Islet of Langerhans (tissue), 1 donor: ENCODE measurements around the gene KRT9.
"Not testable (repeated sequence)": the region's sequence is repeated elsewhere in the genome, so short reads cannot be mapped to it uniquely, and the experiment has no call there.

Source experiments
- FAIRE-seq: peaks from one replicate; lab custom pipeline; 2011; peaks lifted over from hg19 to GRCh38; lab: Jason Lieb, UNC

The KRT9 gene

DNA sequence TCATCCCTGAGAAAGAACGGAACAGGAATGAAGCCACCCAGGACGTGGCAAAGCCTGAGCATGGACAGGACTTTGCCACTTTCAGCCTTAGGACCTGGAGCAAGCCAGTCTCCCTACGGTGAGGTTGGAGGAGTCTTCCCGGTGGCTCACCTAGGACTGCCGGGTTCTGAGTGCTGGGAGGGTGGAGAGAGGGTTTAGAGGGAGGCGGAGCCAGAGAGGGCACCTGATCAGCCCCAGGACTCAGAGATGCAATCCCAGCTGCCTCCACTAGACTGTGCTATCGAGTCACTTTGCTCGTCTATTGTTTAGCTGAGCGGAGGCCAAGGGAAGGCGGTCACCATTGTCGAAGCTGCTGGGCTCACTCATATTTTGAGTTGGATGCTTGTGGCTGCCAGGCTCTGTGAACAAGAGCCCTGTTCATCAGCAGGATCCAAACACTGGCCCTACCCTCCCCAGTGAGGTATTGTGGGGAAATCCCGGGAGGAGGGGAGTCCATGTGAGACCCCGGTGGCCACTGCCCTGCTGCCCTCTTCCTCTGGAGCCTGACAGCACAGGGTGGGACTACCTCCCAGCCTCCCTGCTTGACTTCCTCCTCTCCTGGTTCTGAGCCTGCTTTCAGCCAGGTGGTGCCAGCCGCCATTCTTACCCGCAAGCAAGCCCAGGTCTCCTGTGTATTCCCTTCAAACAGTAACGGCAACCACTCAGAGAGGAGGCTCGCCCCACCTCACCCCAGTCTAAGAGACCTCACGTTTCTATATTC lies 7.8 kb upstream of the KRT9 start:
- FAIRE-seq = no peak

DNA sequence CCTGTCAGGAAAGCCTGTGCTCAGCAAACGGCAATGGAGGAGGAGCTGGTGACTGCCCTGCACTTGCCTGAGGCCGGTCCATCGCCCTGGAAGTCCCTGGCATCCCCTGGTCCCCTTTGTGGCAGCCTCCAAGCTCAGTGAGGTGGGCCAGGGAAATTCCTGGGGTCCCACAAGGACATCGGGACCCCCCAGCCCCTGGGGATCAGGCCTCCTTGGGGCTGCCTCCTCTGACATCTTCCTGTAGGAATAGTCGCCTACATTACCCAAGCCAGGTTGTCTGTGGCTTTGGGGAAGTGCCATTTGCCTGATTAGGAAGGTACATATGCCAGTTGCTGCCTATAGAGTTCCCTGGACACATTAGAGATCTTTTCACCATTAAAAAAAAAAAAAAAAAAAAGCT lies 7.1 kb upstream of the KRT9 start:
- FAIRE-seq = no peak

DNA sequence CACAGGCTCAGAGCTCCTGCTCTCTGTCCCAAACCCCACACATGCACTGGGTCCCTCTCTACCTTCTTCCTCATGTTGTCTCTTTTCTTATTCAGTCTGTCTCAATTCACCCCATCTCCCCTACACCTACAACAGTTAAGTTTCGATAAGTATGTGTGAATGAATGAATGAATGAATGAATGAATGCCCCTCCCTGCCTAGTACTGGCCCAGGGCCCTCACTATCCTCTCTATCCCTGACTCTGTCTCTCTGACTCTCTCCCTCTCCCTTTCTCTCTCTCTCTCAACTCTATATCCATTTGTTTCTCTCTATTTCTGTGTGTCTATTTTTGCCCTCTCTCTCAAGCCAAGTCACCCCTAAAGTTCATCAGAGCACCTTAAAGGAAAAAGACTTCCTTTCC lies 6.7 kb upstream of the KRT9 start:
- no peak for FAIRE-seq

DNA sequence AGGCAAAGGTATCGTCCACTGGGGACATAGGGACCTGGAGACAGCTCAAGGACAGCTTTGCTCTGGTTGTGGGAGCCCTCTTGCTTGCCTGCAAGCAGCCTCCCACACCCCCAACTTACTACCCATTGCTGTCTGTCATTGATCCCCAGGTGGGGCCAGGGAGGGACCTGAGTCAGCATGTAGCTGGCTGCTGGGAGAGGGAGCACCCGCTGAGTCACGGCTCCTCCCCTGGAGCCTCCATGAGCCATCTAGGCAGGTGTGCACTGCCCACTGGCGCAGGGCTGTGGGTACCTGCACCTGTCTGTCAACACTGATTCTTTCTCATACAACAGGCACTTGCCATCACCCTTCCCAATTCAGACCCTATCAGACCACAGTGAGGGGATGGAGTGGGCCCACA lies 4.9 kb upstream of the KRT9 start:
- FAIRE-seq = not testable (repeated sequence)

DNA sequence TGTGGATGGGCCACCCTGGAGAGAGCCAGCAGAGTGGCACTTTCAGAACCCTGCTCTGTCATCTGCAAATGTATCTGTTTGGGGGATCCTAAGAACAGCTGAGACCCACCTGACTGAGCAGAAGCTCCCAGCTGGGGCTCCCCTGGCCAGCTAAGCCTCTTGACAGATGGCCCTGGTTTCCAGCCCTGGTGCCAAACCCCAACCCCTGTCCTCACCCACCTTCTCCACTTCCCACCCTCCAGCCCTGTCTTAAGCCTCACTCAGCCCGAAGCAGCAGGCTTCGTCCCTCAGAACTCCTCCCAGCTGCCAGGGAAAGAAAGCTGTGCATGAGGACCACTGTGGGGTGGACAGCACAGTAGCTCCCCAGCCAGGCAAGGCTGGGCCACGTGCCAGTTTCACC lies 3.5 kb upstream of the KRT9 start:
- FAIRE-seq = no peak

DNA sequence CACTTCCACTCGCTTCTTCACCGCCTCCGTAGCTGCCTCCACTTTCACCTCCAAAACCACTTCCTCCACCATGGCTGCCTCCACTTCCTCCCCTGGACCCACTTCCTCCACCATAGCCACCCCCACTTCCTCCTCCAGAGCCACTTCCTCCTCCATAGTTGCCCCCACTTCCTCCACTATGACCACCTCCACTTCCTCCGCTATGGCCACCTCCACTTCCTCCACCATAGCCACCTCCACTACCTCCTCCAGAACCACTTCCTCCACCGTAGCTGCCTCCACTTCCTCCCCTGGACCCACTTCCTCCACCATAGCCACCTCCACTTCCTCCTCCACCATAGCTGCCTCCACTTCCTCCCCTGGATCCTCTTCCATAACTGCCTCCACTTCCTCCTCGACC lies 4.5 kb downstream of the KRT9 start:
- no peak for FAIRE-seq

DNA sequence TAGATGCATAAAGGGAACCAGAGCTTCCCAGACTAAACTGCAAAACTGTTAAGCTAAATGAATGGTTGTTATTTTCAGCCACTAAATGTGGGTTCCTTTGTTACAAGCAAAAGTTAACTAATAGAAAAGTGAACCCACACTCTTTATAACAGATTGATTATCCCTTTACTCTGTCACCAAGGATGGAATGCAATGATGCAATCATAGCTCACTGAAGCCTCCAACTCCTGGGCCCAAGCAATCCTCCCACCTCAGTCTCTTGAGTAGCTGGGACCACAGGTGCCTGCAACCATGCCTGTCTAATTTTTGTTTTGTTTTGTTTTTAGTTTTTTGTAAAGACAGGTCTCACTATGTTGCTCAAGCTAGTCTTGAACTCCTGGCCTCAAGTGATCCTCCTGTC lies 6.5 kb downstream of the KRT9 start:
- FAIRE-seq = no peak

DNA sequence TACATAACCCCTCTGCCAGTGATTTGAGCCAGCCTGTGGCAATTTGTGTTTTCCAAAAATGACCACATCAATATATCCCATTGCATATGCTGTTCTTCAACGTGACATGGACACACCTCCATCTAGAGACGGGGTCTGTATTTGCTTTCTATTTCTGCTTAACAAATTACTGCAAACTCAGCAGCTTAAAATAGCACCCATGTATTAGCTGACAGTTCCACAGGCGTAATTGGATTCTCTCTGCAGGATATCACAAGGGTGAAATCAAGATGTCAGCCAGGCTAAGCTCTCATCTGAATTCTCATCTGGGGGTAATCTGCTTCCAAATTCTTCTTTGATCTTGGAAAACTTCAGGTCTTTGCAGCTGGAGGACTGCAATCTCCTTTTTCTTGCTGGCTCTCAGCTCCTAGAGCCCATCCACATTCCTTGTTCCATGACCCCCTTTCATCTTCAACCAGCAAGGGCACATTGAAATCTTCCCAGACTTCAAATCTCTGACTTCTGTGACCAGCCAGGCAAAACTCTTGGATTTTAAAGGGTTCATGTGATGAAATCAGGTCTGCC lies 8.2 kb downstream of the KRT9 start:
- no peak for FAIRE-seq

DNA sequence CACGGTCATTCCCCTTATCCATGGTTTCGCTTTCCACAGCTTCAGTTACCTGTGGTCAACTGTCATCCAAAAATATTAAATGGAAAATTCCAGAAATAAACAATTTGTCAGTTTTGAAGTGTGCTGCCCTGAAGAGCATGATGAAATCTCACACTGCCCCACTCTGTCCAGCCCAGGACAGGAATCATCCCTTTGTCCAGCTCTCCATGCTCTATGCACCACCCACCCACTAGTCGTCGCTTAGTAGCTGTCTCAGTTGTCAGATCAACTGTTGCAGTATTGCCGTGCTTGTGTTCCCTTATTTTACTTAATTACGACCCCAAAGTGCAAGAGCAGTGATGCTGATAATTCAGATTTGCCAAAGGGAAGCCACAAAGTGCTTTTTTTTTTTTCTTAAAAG lies 10.3 kb downstream of the KRT9 start:
- FAIRE-seq = no peak

DNA sequence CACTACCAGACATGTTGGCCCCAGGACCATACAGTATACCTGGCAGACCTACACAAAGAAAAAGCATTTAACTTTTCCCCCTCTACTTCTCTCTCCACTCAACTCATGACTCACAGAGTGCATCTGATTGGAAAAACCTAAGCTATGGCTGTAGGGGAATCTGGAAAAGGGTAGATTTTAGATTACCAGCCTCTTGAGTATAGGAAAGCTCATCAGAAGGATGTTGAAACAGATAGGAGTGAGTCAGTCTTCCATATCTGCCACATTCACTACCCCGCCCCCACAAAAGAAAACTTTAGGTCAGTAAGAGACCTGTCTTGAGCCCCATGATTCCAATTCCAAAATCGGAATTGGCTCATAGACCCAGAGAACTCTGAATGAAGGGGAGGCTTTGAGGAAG lies 12.3 kb downstream of the KRT9 start:
- FAIRE-seq = no peak

DNA sequence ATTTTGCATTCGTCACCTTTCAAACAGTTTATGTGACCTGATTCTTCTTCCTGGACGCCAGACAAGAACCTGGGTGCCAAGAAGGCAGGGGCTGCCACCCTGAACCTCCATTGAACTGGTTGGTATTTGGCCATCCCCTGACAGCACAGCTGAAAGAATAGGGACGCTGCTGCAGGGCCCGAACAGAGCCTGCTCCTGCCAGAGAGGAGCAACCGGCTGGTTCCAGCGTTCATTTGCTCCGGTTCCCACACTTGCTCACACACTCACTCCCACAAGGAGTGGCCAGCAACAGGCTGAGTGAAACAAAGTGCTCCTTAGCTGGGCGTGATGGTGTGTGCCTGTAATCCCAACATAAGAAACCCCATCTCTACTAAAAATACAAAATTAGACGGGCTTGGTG lies 14.9 kb downstream of the KRT9 start:
- no peak for FAIRE-seq

DNA sequence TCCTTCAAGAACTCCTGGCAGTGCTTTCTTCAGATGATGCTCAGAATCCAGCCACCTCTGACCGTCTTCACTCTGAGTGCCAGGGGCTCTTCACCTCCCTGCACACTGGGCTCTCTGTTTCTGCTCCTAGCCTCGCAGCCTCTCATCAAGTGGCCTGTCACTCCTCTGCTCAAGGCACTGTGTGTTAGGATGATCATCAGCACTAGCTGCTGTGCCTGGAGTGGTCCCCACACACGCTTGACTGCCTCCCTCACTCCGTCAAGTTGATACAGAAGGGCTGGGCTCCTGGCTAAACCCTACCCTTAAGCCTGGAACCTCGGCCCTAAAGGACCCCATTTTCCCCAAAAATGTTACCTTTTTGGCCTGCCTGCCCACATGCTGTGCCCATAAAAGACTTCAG lies 15.6 kb downstream of the KRT9 start:
- no peak for FAIRE-seq

DNA sequence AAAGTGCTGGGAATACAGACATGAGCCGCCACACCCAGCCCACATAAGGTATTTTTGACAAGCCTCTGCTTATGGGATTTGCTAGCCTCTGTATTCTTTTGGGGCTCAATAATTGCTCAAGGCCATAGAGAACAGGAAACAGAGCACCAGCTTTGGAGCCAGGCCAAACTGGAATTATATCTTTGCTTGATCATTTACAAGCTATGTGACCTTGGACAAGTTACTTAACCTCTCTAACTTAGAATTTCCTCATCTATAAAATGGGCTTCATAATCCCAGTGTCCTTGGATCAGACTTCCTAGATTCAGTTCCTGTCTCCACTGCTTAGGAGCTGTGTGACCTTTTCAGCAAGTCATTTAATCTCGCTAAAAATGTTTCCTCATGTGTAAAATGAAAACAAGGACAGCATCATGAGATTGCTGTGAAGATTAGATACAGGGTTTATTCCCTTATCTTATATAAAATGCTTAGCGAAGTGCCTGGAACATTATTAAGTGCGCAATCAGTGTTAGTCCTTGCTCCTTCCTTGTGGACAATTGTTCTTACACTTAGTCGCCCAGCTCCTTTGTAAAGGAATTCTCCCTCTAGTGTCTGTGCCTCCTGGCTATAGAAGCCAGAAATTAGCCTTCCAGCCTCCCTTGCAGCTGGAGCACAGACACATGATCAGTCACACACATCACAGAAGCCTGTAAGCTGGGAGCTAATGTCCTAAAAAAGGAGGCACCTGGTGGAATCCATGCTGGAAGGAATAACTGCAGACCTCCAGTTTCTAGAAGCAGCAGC lies 16.6 kb downstream of the KRT9 start:
- no peak for FAIRE-seq

DNA sequence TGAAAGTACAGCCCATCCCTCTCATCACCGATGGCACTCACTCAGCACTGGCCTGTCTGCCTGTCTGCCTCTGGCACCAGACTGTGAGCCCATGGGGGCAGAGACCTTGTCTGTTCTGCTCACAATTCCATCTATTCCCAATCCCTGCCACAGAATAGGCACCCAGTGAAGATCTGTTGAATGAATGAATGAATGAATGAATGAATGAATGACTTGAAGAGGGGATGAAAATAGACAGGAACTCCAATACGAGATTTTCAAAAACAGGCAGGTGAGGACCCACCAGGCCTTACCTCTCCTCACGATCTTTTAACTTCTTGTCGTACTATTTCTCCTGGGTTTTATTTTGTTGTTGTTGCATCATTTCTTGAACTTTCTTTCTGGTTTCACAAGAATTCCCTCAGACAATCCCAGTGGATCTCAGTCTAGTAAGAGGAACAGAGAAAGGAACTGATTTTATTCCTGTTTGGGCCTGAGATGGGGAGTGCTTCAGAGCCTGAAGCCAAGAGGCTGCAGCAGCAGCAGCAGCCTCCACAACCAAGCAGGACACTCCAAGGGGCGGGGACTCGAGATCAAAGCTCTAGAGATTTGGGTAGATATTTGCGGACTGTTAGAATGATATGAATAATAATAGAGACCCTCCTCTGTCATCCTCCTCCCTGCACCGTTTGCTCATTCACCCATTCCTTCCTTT lies 17.7 kb downstream of the KRT9 start:
- FAIRE-seq = no peak

DNA sequence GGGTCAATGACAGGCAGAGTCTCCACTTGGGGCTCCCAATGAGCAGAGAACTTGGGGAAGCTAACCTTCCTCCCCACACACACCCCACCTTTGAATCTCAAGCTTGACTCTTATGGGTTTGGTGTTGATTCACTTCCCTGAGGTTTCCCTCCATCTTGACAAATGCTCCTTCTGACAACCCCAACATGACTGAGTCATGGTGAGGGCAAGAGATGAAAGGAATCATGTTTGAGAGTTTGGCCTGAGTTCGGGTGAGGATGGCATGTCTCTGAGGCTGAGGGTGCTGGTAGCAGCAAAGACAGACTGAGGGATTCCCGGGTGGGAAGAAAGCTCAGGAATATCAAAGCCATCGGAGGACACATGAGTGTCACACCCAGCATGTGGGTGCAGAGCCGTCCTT lies 18.7 kb downstream of the KRT9 start:
- FAIRE-seq = no peak

DNA sequence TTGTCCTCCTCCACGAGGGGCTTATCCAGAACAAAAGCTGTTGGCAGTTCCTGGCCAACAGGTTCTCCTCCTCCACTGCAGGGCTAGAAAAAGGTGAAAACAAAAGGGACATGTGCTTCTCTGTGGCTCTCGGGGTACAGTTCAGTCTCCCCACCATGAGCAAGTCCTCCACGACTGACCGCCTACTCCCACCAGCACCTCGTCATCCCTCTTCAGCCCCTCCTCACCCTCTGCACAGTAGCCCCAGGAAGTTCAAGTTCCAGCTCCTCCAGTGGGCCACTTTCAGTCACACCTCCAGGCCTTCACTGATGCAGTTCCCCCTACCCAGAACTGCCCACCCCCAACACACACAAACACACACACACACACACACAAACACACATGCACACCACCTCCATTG lies 19.4 kb downstream of the KRT9 start:
- no peak for FAIRE-seq

DNA sequence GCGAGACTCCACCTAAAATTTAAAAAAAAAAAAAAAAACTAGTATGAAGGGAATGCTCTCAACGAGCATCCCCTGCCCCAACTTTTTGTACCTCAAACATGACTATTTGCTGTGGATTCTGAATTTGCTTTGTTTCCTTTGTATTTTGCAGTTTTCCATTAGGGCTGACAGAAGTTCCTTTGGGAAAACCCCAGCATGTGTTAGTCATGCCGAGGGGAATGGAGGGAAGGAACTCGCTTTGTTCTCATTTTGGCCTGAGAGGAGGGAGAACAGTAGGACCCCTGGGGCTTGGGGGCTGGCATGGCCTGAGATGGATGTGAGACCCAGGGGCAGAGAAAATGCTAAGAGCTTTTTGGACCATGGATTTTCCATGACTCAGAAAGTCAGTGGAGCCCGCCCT lies 20.5 kb downstream of the KRT9 start:
- FAIRE-seq = no peak

DNA sequence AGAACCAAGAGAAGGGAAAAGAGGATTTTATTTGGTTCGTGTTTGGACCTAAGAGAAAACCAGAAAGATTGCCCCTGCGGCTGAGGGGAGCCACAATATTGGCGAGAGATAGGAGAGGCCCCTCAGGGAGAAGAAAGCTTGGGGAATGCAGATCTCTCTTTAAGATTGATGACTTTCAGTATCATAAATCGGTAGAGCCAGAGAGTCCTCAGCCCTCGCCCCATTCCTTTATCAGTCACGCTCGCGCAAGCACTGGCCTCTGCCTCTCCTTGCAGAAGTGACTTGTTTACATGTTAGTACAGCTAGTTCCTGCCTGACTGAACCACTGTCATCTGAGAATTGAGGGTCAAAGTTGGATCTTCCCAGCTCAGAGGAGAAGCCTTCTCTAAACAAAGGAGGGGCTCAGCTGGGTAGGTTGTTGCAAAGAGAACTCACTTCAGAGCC lies 22.2 kb downstream of the KRT9 start:
- FAIRE-seq = no peak

DNA sequence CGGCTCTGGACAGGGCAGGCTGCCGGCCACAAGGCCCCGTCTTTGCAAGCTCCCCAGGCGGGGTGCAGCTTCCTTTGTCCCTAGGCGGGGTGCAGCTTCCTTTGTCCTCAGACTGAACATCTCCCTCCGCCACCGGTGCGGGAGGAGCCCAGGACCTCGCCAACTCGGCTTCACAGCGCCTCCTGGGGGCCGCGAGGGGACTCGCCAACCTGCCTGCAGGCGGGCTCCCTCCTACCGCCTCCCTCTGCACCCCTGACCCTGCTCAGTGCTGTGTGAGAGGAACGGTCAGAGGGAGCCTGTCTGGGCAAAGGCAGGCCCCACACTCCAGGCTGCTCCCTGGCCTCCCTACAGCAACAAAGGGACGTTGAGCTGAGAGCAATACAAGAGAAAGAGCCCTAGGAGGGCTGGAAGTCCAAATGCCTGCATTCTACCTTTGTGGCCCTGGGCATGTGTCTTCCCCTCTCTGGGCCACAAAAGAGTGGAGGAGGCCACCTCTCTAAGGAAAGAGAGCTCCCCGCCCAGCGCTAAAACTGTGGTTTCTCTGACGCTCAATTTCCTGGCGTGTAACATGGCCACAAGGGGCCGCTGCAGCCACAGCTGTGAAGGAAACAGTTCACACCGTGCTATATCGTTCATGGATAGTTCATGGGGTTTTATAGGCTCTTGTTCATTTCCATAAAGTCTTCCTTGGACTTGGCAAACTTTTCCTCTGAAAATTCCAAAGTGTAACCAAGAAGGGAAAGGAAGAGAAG lies 22.8 kb downstream of the KRT9 start:
- FAIRE-seq = peak; percentile 96

DNA sequence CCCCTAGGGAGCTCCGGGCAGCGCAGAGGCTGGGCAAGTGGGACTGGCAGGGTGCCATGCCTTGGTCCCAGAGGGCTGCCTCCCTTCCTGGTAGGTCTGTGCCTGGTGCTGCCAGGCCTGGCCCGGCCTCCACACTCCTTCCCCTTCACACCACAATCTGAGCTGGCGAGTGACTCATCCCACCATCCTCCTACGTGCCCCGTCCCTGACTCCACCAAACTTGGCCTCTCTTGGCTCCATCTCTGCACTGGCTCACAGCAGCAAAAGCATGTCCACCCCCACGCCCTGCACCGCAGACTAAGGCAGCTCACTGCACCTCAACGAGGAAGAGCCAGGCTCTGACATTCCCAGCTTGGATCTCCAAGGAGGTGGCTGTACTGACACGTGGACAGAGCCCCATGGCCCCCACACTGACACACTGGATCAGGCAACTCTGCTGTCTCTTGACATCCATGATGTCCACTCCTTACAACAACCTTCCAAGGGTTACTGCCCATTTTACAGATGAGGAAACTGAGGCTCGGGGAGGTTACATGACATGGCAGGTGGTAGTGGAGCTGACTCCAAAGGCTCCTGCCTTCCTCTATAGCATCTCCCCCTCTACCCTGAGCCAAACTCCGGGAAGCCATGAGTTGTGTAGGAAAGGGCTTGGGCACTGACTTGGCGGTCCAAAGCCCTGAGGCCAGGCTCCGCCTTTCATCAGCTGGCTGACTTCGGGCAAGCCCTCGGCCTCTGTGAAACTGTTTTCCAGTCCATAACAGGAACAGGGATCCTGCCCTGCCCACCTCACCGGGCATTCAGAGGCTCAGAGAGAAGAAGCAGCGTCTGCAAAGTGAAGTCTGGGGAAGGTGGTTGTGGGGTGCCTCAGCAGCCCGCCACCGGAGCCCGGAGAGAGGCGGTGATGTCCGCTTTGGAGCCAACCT lies 23.7 kb downstream of the KRT9 start:
- no peak for FAIRE-seq

DNA sequence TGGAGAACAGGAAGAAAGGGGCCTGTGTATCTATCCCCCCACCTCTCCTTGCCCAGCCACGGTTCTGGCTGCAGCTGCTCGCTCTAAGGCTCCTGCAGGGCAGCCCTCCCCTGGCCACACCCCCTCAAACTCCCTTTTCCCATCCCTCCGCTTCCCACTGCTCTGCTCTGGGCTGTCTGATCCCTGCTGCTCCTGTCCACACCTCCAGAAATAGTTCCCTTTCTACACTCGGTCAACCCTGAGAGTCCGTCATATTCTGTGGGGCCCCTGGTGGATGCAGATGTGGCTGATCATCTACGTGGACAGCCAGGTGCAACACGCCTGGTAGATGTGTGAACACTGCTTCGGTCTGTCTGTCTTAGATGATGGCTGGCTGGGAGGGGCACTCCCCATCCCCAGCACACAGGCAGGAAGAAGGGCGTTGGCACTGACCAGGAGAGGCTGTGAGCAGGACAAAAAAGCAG lies 24.4 kb downstream of the KRT9 start:
- FAIRE-seq = no peak
